OCI-M2 (cell line): ENCODE data around the gene TGM6.

Experiments
- DNase-seq: peaks from one replicate; lab custom pipeline; 2025; ENCODE audit not compliant: unreplicated experiment; lab: John Stamatoyannopoulos, UW

TGM6 gene

DNA sequence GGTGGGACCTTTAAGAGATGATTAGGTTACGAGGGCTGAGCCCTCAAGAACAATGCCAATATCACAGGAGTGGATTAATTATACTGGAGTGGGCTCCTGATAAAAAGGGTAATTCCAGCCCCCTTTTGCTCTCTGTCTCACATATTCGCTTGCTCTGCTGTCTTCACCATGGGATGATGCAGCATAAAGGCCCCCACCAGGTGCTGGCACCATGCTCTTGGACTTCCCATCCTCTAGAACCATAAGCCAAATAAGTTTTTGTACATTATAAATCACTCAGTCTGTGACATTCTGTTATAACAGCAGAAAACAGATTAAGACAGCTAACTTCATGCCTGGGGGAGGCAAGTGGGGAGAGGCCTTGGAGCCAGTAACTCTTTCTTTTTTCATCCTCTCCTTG lies 99.7 kb downstream of the TGM6 start:
- DNase-seq: no peak
